WTC11 (cell line): ENCODE results near the gene B4GALT6.

Source experiments
- CREM ChIP-seq: sonication (generic); formaldehyde crosslinking; IDR thresholded peaks from 2 replicates; pipeline ENCODE4 v1.8.1; 2022; ENCODE audit warnings: mild to moderate bottlenecking, missing genetic modification reagents, moderate library complexity
- TEAD1 ChIP-seq: sonication (generic); formaldehyde crosslinking; IDR thresholded peaks from 2 replicates; pipeline ENCODE4 v1.8.0; 2022; ENCODE audit warnings: mild to moderate bottlenecking, missing genetic modification reagents
- ZNF317 ChIP-seq: sonication (generic); formaldehyde crosslinking; IDR thresholded peaks from 2 replicates; pipeline ENCODE4 v1.8.1; 2023; ENCODE audit warnings: low read depth, mild to moderate bottlenecking, moderate library complexity, missing genetic modification reagents, borderline replicate concordance
- TF ChIP-seq, protein P1 (sequence below): sonication (generic); formaldehyde crosslinking; IDR thresholded peaks from 2 replicates; pipeline ENCODE4 v1.8.1; 2022; ENCODE audit warnings: low read depth, missing genetic modification reagents, borderline replicate concordance

DNA sequence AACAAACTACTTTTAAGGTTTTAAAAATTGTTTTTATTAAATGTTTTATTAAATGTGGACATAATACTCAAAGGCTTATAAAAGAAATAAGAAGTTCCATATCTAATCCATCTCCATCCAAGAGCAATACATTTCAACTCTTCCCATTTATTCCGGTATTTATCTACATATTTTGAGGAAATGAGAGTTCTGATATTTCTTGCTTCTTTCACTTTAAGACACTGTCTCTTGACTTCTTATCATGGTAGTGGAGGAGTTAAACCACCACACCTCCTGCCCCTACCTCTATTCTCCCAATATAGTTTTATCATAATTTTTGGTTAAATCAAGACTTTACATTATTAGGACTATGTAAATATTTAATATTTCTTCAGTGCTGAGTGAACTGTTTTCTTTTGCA, 52.0 kb downstream of the B4GALT6 start:
- TF ChIP-seq CREM (CRISPR knock-in tag) (no peak), TEAD1 (CRISPR knock-in tag) (no peak), ZNF317 (CRISPR knock-in tag) (no peak)
- TF ChIP-seq, protein P1, sequence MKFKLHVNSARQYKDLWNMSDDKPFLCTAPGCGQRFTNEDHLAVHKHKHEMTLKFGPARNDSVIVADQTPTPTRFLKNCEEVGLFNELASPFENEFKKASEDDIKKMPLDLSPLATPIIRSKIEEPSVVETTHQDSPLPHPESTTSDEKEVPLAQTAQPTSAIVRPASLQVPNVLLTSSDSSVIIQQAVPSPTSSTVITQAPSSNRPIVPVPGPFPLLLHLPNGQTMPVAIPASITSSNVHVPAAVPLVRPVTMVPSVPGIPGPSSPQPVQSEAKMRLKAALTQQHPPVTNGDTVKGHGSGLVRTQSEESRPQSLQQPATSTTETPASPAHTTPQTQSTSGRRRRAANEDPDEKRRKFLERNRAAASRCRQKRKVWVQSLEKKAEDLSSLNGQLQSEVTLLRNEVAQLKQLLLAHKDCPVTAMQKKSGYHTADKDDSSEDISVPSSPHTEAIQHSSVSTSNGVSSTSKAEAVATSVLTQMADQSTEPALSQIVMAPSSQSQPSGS (CRISPR knock-in tag): no peak
